GM12878 (cell line): ENCODE measurements around the gene SLC25A42. TPM values are rescaled to one million over a fixed set of nuclear protein-coding genes. Genes with fewer than 3 reads are reported as not detected.

Source experiments
- ATAC-seq: fragments of 200-7000 bp; cut with Tn5 transposase; 3 replicates; pipeline ENCODE4 v1.9.1; 2020; ENCODE audit warnings: mild to moderate bottlenecking, moderate library complexity
- BruUV-seq: library from RNA; stranded (reverse); fragments of 400-500 nt; replicated peaks from 2 replicates; lab custom pipeline; 2021; lab: Mats Ljungman, UMichigan
- CTCF ChIA-PET: fragments of 300-600 bp; sonication (Branson Sonifier 250); formaldehyde crosslinking; extraction: SDS; loops from one replicate; lab custom pipeline; 2021; ENCODE audit warnings: inconsistent platforms; lab: Yijun Ruan, JAX
- POLR2A ChIA-PET: fragments of 350-600 bp; formaldehyde crosslinking; extraction: SDS; loops from one replicate; lab custom pipeline; 2021; ENCODE audit warnings: inconsistent platforms; lab: Charles Lee
- RAD21 ChIA-PET: fragments of 300-600 bp; sonication (Branson Sonifier 250); formaldehyde crosslinking; loops from one replicate; lab custom pipeline; 2023; ENCODE audit warnings: antibody characterized with exemption; ENCODE audit not compliant: unreplicated experiment; lab: Charles Lee
- SMC1A ChIA-PET: fragments of 300-600 bp; sonication (Branson Sonifier 250); formaldehyde crosslinking; loops from one replicate; lab custom pipeline; 2023; ENCODE audit not compliant: unreplicated experiment, uncharacterized antibody; lab: Charles Lee
- DNase-seq: peaks from one replicate; pipeline ENCODE4 v3.0.0-alpha.2; 2011; ENCODE audit warnings: low read depth, low spot score
- FAIRE-seq: peaks from 3 replicates; lab custom pipeline; 2011; peaks lifted over from hg19 to GRCh38; lab: Jason Lieb, UNC
- H2AFZ ChIP-seq: 2 replicates; pipeline ENCODE4 v1.6.0; 2011; ENCODE audit warnings: low read depth, low read length, control low read depth; ENCODE audit not compliant: control insufficient read depth
- H3K27ac ChIP-seq: 2 replicates; pipeline ENCODE4 v1.5.1; 2011; ENCODE audit warnings: control low read depth; ENCODE audit not compliant: control insufficient read depth, insufficient read depth
- H3K27me3 ChIP-seq, 2 experiments: replicated peaks in 1 of 2; 2 replicates each; pipeline versions ENCODE4 v1.6.0 to v1.6.1; 2011; ENCODE audit warnings: low read length in 1 of 2; ENCODE audit not compliant: control insufficient read depth in 2 of 2, insufficient read depth in 2 of 2
- H3K36me3 ChIP-seq, 2 experiments: 2 replicates each; pipeline ENCODE4 v1.5.1; 2011; ENCODE audit warnings: low read length in 1 of 2; ENCODE audit not compliant: control insufficient read depth in 2 of 2, insufficient read depth in 2 of 2
- H3K4me1 ChIP-seq: 2 replicates; pipeline ENCODE4 v1.6.1; 2011; ENCODE audit warnings: mild to moderate bottlenecking, low read length, moderate library complexity, mixed read lengths; ENCODE audit not compliant: control insufficient read depth, insufficient read depth
- H3K4me2 ChIP-seq: 2 replicates; pipeline ENCODE4 v1.6.0; 2011; ENCODE audit warnings: control low read depth; ENCODE audit not compliant: control insufficient read depth, insufficient read depth
- H3K4me3 ChIP-seq: fragments of 200-600 bp; sonication (generic); 2 replicates; pipeline ENCODE4 v1.5.1; 2016
- H3K79me2 ChIP-seq: 2 replicates; pipeline ENCODE4 v1.6.0; 2011; ENCODE audit warnings: low read length; ENCODE audit not compliant: control insufficient read depth, insufficient read depth
- H3K9ac ChIP-seq: 2 replicates; pipeline ENCODE4 v1.8.0; 2011; ENCODE audit warnings: low read length, control low read depth, mixed read lengths; ENCODE audit not compliant: control insufficient read depth, insufficient read depth
- H3K9me3 ChIP-seq: replicated peaks from 3 replicates; pipeline ENCODE4 v1.5.1; 2011; ENCODE audit warnings: mild to moderate bottlenecking, low read length; ENCODE audit not compliant: control insufficient read depth, insufficient read depth
- H4K20me1 ChIP-seq: 2 replicates; pipeline ENCODE4 v1.6.0; 2011; ENCODE audit not compliant: control insufficient read depth, insufficient read depth
- ATF7 ChIP-seq: fragments of 450-650 bp; IDR thresholded peaks from 2 replicates; pipeline ENCODE4 v1.6.1; 2016; ENCODE audit warnings: low read depth, mild to moderate bottlenecking
- BHLHE40 ChIP-seq, 2 experiments: fragments of 450-650 bp in 1 of 2; IDR thresholded peaks; 2 replicates each; pipeline ENCODE4 v1.6.1; 2011 to 2017; ENCODE audit warnings: low read depth in 2 of 2, borderline replicate concordance in 1 of 2, improper control_type of control experiment in 1 of 2, low read length in 1 of 2, mild to moderate bottlenecking in 1 of 2
- CHD1 ChIP-seq: IDR thresholded peaks from 2 replicates; pipeline ENCODE4 v1.6.1; 2012; ENCODE audit warnings: low read depth, low read length, improper control_type of control experiment
- CHD2 ChIP-seq: IDR thresholded peaks from 2 replicates; pipeline ENCODE4 v1.6.1; 2011; ENCODE audit warnings: low read depth, low read length, improper control_type of control experiment, borderline replicate concordance
- DPF2 ChIP-seq: fragments of 450-650 bp; IDR thresholded peaks from 2 replicates; pipeline ENCODE4 v1.6.1; 2017; ENCODE audit warnings: mild to moderate bottlenecking
- EGR1 ChIP-seq, 2 experiments: IDR thresholded peaks; 1 replicate in 1 of 2; 2 replicates in 1 of 2; pipeline ENCODE4 v1.6.1; 2011 to 2012; ENCODE audit warnings: low read depth in 2 of 2, low read length in 2 of 2, borderline replicate concordance in 1 of 2, mild to moderate bottlenecking in 1 of 2, moderate library complexity in 1 of 2
- EP300 ChIP-seq, 2 experiments: fragments of 150-350 bp in 1 of 2; IDR thresholded peaks; 2 replicates each; pipeline ENCODE4 v1.6.1; 2011 to 2012; ENCODE audit warnings: low read depth in 2 of 2, low read length in 2 of 2, borderline replicate concordance in 1 of 2, improper control_type of control experiment in 1 of 2, inconsistent platforms in 1 of 2; ENCODE audit not compliant: control insufficient read depth in 1 of 2
- IKZF1 ChIP-seq: fragments of 450-650 bp; conservative IDR thresholded peaks from 2 replicates; pipeline ENCODE4 v1.6.1; 2017; ENCODE audit warnings: antibody characterized with exemption, mild to moderate bottlenecking
- IKZF2 ChIP-seq, 2 experiments: fragments of 450-650 bp; IDR thresholded peaks; 2 replicates each; pipeline ENCODE4 v1.6.1; 2017; ENCODE audit warnings: mild to moderate bottlenecking in 2 of 2, moderate library complexity in 2 of 2
- LARP7 ChIP-seq: fragments of 450-650 bp; IDR thresholded peaks from 2 replicates; pipeline ENCODE4 v1.6.1; 2017; ENCODE audit warnings: mild to moderate bottlenecking
- MEF2B ChIP-seq: fragments of 450-650 bp; IDR thresholded peaks from 2 replicates; pipeline ENCODE4 v1.6.1; 2018; ENCODE audit warnings: mild to moderate bottlenecking, moderate library complexity; ENCODE audit not compliant: partially characterized antibody, poor library complexity, severe bottlenecking
- MTA2 ChIP-seq: fragments of 450-650 bp; IDR thresholded peaks from 2 replicates; pipeline ENCODE4 v1.6.1; 2016; ENCODE audit warnings: low read depth, mild to moderate bottlenecking, moderate library complexity
- PAX5 ChIP-seq: IDR thresholded peaks from 2 replicates; pipeline ENCODE4 v1.6.1; 2011; ENCODE audit warnings: low read depth, low read length, borderline replicate concordance
- POU2F2 ChIP-seq: IDR thresholded peaks from 3 replicates; pipeline ENCODE4 v1.6.1; 2011; ENCODE audit warnings: low read depth, mild to moderate bottlenecking, low read length, borderline replicate concordance
- TCF12 ChIP-seq: IDR thresholded peaks from 2 replicates; pipeline ENCODE4 v1.6.1; 2011; ENCODE audit warnings: low read depth, mild to moderate bottlenecking, low read length
- YBX1 ChIP-seq: fragments of 450-650 bp; IDR thresholded peaks from 2 replicates; pipeline ENCODE4 v1.6.1; 2016; ENCODE audit warnings: antibody characterized with exemption
- YY1 ChIP-seq: IDR thresholded peaks from 2 replicates; pipeline ENCODE4 v1.6.1; 2011; ENCODE audit warnings: low read depth, mild to moderate bottlenecking, low read length
- WGBS: methylation state at CpG from one replicate; pipeline ENCODE4 v1.1.6; 2016; ENCODE audit warnings: low lambda C conversion rate; ENCODE audit not compliant: insufficient replicate concordance, insufficient coverage; ENCODE audit errors: missing lambda C conversion rate; 5-methylcytosine and 5-hydroxymethylcytosine counted together
- in situ Hi-C: fragments of 300-500 bp; cut with MboI; formaldehyde crosslinking; loops from 9 replicates; pipeline ENCODE4 v1.14.3; 2018; ENCODE audit warnings: mixed read lengths
- intact Hi-C: fragments of 100-400 bp; cut with micrococcal nuclease; formaldehyde crosslinking; loops from one replicate; pipeline ENCODE4 v1.14.2; 2022; ENCODE audit not compliant: unreplicated experiment
- polyA plus RNA-seq, 11 experiments: library from polyadenylated mRNA; depleted of rRNA in 4 of 11; unstranded in 6 of 11; stranded (reverse) in 5 of 11; fragments of >200 nt; fragmentation: Nextera tagmentation in 4 of 11; fragmentation: Illumina TruSeq in 1 of 11; extraction: Ambion mirVana in 4 of 11; extraction: Trizol in 1 of 11; gene quantifications; 1 replicate in 1 of 11; 2 replicates in 10 of 11; pipeline versions ENCODE4 v1.2.1 to v1.2.3, GENCODE V29; 2011 to 2016; ENCODE audit warnings: inconsistent platforms in 2 of 11, missing spikeins in 2 of 11, low read depth in 1 of 11
- total RNA-seq, 4 experiments: library from RNA; depleted of rRNA in 3 of 4; stranded (reverse); fragments of >200 nt in 3 of 4; fragmentation: Illumina TruSeq in 1 of 4; extraction: Trizol in 1 of 4; gene quantifications; 2 replicates each; pipeline versions ENCODE4 v1.2.1 to v1.2.3, GENCODE V29; 2013 to 2021
- TF ChIP-seq, protein P1 (sequence below): fragments of 450-650 bp; IDR thresholded peaks from 2 replicates; pipeline ENCODE4 v1.6.1; 2017; ENCODE audit warnings: mild to moderate bottlenecking, moderate library complexity
- TF ChIP-seq, protein P2 (sequence below): IDR thresholded peaks from 2 replicates; pipeline ENCODE4 v1.6.1; 2011; ENCODE audit warnings: low read depth, low read length, improper control_type of control experiment, borderline replicate concordance

SLC25A42 gene
- total and polyA plus RNA-seq, 10 of the 15 experiments (the other 5 are each of a cell fraction or from before 2014, with no cell fraction given), result 0.24 to 19.2 (median 9.6) TPM

DNA sequence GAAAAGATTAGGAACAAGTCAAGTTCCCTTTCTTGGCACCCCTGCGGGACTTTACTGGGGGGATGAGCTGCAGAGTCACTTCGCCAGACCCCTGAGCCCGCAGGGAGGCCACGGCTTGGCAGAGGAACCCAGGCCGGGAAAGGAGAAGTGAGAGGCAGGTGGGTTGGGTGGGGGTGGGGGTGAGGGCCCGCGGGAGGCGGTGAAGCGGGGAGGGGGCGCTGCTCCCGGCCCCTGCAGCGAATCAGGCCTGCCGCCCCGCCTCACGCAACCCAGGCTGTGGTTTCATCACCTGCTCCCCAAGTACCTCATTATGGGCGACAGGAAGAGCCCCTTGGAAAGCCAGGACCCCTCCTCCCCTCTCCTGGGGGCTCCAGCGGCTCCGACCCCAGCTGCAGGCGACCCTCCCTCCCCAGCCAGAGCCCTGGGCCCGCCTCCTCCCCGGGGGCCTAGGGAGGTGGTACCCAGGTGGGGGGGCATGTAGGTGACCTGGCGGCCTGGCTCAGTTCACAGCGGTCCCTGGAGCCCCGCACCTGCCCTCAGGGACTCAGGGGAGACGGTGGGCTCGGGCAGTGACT lies 96.8 kb downstream of the SLC25A42 start:
- intact Hi-C loops (no loop called here), in situ Hi-C loops (no loop called here)
- H3K27ac ChIP-seq, result peak overlapping the region; percentile 82
- H3K27me3 ChIP-seq, result no peaks in the 10 kb centered on the region
- FAIRE-seq (no peak), DNase-seq (no peak), ATAC-seq (peak; percentile 66)
- peaks cover 2% of the 10 kb centered on the region for H3K79me2 ChIP-seq
- POLR2A ChIA-PET, result interaction anchor here (1.1 to 7.7 kb wide), 3 partner anchors 8 to 13 kb away, joined by 5 to 74 read pairs (median 8); partner anchors contain the start of gene MEF2B
- peaks cover 50% of the 10 kb centered on the region for H3K4me1 ChIP-seq
- RAD21 ChIA-PET, result interaction anchor here (0.7 to 17.5 kb wide), 2 partner anchors 9 to 12 kb away, joined by 3 to 394 read pairs; partner anchors contain the start of gene MEF2B
- H2AFZ ChIP-seq, result peak overlapping the region; percentile 38
- no peaks in the 10 kb centered on the region for H4K20me1 ChIP-seq
- CTCF ChIA-PET, result interaction anchor here (7.3 to 11.3 kb wide), 3 partner anchors 9 to 14 kb away, joined by 57 to 135 read pairs (median 86); partner anchors contain the start of gene MEF2B
- peak overlapping the region; percentile 52 for H3K9ac ChIP-seq
- no peaks in the 10 kb centered on the region; a peak in 1 of 4 replicates for H3K36me3 ChIP-seq
- WGBS, result 6% methylated on average over 15 of the region's 26 CpGs
- H3K4me2 ChIP-seq, result peak overlapping the region; percentile 93
- SMC1A ChIA-PET, result interaction anchor here (0.9 to 3.1 kb wide), 8 partner anchors 8 to 19 kb away, joined by 3 to 18 read pairs (median 6); partner anchors contain the start of gene MEF2B
- H3K4me3 ChIP-seq, result peak overlapping the region; percentile 41; the same call in 1 of the 2 replicates
- BruUV-seq, result no TSS peak
- no peaks in the 10 kb centered on the region for H3K9me3 ChIP-seq
- TF ChIP-seq BHLHE40 (IDR thresholded peaks at IDR 0.05; ENCODE audit: borderline replicate concordance in 1 of 2, low read depth in 2 of 2, low read length in 1 of 2) (peak in 1 of 2 experiments; percentile 78; a peak in 2 of 4 replicates), DPF2 (peak; percentile 90), MEF2B (peak; percentile 71), MTA2 (peak; percentile 82), TCF12 (peak; percentile 93), POU2F2 (no peak), CHD1 (no peak), LARP7 (0 out of 2 replicates have a peak, but pooled peaks have one; percentile 28), EP300 (IDR thresholded peaks at IDR 0.05; ENCODE audit: borderline replicate concordance in 1 of 2, control insufficient read depth in 1 of 2, low read depth in 2 of 2, low read length in 2 of 2) (peak in 1 of 2 experiments; percentile 38; a peak in 2 of 4 replicates), IKZF1 (peak; percentile 92), YY1 (no peak; the same call in 1 of the 2 replicates), IKZF2 (IDR thresholded peaks at IDR 0.05) (peak; percentile 84 to 85), CHD2 (peak; percentile 71; the same call in 1 of the 2 replicates), ATF7 (no peak), YBX1 (no peak), EGR1 (IDR thresholded peaks at IDR 0.05; ENCODE audit: borderline replicate concordance in 1 of 2, low read depth in 2 of 2, low read length in 2 of 2) (peak in 1 of 2 experiments; percentile 67; a peak in 2 of 3 replicates), PAX5 (peak; percentile 60; the same call in 1 of the 2 replicates)
- TF ChIP-seq, protein P1, sequence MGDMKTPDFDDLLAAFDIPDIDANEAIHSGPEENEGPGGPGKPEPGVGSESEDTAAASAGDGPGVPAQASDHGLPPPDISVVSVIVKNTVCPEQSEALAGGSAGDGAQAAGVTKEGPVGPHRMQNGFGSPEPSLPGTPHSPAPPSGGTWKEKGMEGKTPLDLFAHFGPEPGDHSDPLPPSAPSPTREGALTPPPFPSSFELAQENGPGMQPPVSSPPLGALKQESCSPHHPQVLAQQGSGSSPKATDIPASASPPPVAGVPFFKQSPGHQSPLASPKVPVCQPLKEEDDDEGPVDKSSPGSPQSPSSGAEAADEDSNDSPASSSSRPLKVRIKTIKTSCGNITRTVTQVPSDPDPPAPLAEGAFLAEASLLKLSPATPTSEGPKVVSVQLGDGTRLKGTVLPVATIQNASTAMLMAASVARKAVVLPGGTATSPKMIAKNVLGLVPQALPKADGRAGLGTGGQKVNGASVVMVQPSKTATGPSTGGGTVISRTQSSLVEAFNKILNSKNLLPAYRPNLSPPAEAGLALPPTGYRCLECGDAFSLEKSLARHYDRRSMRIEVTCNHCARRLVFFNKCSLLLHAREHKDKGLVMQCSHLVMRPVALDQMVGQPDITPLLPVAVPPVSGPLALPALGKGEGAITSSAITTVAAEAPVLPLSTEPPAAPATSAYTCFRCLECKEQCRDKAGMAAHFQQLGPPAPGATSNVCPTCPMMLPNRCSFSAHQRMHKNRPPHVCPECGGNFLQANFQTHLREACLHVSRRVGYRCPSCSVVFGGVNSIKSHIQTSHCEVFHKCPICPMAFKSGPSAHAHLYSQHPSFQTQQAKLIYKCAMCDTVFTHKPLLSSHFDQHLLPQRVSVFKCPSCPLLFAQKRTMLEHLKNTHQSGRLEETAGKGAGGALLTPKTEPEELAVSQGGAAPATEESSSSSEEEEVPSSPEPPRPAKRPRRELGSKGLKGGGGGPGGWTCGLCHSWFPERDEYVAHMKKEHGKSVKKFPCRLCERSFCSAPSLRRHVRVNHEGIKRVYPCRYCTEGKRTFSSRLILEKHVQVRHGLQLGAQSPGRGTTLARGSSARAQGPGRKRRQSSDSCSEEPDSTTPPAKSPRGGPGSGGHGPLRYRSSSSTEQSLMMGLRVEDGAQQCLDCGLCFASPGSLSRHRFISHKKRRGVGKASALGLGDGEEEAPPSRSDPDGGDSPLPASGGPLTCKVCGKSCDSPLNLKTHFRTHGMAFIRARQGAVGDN, result no peak
- TF ChIP-seq, protein P2, sequence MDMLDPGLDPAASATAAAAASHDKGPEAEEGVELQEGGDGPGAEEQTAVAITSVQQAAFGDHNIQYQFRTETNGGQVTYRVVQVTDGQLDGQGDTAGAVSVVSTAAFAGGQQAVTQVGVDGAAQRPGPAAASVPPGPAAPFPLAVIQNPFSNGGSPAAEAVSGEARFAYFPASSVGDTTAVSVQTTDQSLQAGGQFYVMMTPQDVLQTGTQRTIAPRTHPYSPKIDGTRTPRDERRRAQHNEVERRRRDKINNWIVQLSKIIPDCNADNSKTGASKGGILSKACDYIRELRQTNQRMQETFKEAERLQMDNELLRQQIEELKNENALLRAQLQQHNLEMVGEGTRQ, result no peak
